Stimulated activated CD8-positive, alpha-beta memory T cell treated with anti-CD3 and anti-CD28 coated beads, Interleukin-12 subunit alpha, Interleukin-12 subunit beta, amount 100 ng/mL, for 4 hours (primary cell): Measurements from ENCODE around the gene GLI1.

Experiments used
- DNase-seq: peaks from one replicate; pipeline ENCODE4 v3.0.0-alpha.2; 2020; ENCODE audit warnings: low read depth

GLI1 gene

GRCh38 chr12:57520053-57520818 lies 60.7 kb downstream of the GLI1 start, which contains the start of gene DDIT3:
DDIT3 (minus strand) TSS chr12:57520514; CDS start chr12:57517406, 3,108 bp downstream.
- peak; percentile 100 for DNase-seq

- DNase-seq, result no peak
These were observed 62.0 kb downstream of the GLI1 start for GRCh38 chr12:57521525-57522010.
